K562 (cell line): ENCODE results near the gene MPI. TPM values are rescaled to one million over a fixed set of nuclear protein-coding genes. Genes with fewer than 3 reads are reported as not detected.
A peak's percentile ranks its signal among the peaks of the same experiment; 100 is the strongest.

Experiments
- DACH1 ChIP-seq: fragments of 450-650 bp; IDR thresholded peaks from 2 replicates; pipeline ENCODE4 v1.6.1; 2018; ENCODE audit not compliant: partially characterized antibody
- IFI16 ChIP-seq: fragments of 250-450 bp; sonication (Bioruptor Pico); IDR thresholded peaks from 2 replicates; pipeline ENCODE4 v2.1.2; 2022; ENCODE audit warnings: mild to moderate bottlenecking, inconsistent platforms
- MAZ ChIP-seq, 2 experiments: fragments of 450-650 bp in 1 of 2; sonication (generic) in 1 of 2; formaldehyde crosslinking; IDR thresholded peaks in 1 of 2; conservative IDR thresholded peaks in 1 of 2; 2 replicates each; pipeline versions ENCODE4 v1.4.0 to v1.5.0; 2020; ENCODE audit warnings: mild to moderate bottlenecking in 1 of 2, missing genetic modification reagents in 1 of 2
- ZNF561 ChIP-seq: fragments of 450-650 bp; formaldehyde crosslinking; conservative IDR thresholded peaks from 2 replicates; pipeline ENCODE4 v1.4.0; 2020; ENCODE audit warnings: mild to moderate bottlenecking, moderate library complexity
- polyA plus RNA-seq, 8 experiments: library from polyadenylated mRNA; depleted of rRNA in 4 of 8; stranded (reverse) in 5 of 8; unstranded in 3 of 8; fragments of >200 nt; fragmentation: Nextera tagmentation in 2 of 8; fragmentation: Illumina TruSeq in 1 of 8; extraction: Ambion mirVana in 2 of 8; extraction: Trizol in 1 of 8; gene quantifications; 2 replicates each; pipeline versions ENCODE4 v1.2.1 to v1.2.3, GENCODE V29; 2011 to 2014; ENCODE audit warnings: inconsistent platforms in 1 of 8, missing spikeins in 1 of 8
- total RNA-seq, 7 experiments: library from RNA; depleted of rRNA in 6 of 7; stranded (reverse); fragments of >200 nt in 6 of 7; fragmentation: Illumina TruSeq in 2 of 7; extraction: Trizol in 2 of 7; gene quantifications; 2 replicates each; pipeline versions ENCODE4 v1.2.1 to v1.2.3, GENCODE V29; 2011 to 2021; ENCODE audit warnings: low replicate concordance in 1 of 7
- TF ChIP-seq, protein P1 (sequence below): sonication (generic); formaldehyde crosslinking; IDR thresholded peaks from 2 replicates; pipeline ENCODE4 v1.8.1; 2023; ENCODE audit warnings: mild to moderate bottlenecking, missing genetic modification reagents
- TF ChIP-seq, protein P2 (sequence below), 2 experiments: IDR thresholded peaks; 2 replicates each; pipeline ENCODE4 v1.6.1; 2012; ENCODE audit warnings: improper control_type of control experiment in 2 of 2, low read depth in 2 of 2, low read length in 2 of 2, borderline replicate concordance in 1 of 2
- TF ChIP-seq, protein P3 (sequence below): fragments of 450-650 bp; IDR thresholded peaks from 2 replicates; pipeline ENCODE4 v1.6.1; 2016; ENCODE audit warnings: low read depth
- TF ChIP-seq, protein P4 (sequence below), 3 experiments: IDR thresholded peaks in 2 of 3; conservative IDR thresholded peaks in 1 of 3; 2 replicates each; pipeline ENCODE4 v1.5.1; 2011 to 2012; ENCODE audit warnings: low read length in 3 of 3, mild to moderate bottlenecking in 3 of 3, control low read depth in 2 of 3, improper control_type of control experiment in 1 of 3, inconsistent platforms in 1 of 3, low read depth in 1 of 3, mixed read lengths in 1 of 3, moderate library complexity in 1 of 3; ENCODE audit not compliant: insufficient read depth in 2 of 3
- TF ChIP-seq, protein P5 (sequence below): fragments of 250-450 bp; sonication (Bioruptor Pico); IDR thresholded peaks from 2 replicates; pipeline ENCODE4 v1.9.0; 2021; ENCODE audit warnings: mild to moderate bottlenecking

MPI gene
- total and polyA plus RNA-seq, 9 of the 15 experiments (the other 6 are each of a cell fraction or from before 2014, with no cell fraction given) = 30.7 to 105 (median 40.5) TPM

DNA sequence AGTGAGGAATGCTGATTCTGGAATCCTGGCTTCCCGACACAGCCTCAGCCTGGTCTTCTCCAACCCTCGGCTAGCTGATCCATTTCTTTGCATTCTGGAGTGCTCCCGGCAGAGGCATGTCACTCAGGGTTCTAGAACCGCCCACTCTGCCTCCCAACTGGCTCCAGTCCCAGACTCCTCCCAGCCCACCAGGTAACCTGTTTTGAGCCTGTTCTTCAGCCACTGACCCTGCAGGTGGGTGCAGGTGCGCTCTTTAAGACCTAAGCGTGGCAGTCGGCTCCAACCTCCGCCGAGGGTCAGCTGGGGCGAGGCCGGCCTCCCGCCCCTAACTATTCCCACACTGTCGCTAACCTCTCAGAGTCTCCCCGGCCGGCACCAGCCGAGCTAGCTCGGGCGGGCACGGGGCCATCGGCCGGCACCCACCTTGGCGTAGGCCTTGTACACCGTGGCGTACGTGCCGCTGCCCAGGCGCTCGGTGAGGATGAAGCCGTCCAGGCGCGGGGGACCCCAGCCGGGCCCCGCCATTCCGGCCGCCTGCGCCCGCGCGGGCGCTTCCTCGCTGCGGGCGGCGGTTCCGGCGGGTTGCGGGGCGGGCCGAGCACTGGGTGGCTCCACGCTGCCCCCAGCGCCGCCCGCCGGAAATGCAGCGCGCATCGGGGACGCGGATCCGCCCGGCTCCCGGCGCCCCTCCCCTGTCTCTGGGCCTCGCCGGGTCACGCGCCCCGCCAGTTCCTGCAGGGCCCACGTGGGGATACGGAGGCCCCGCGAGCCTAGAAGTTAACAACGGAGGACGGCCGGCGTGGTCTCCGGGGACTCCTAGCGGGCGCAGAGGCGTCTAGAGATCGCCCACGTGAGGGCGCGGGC, 47.0 kb upstream of the MPI start, which contains the start of gene ULK3 (continued):
- TF ChIP-seq DACH1 (no peak), IFI16 (no peak), ZNF561 (CRISPR knock-in tag) (no peak), MAZ (CRISPR knock-in tag; conservative IDR thresholded peaks at IDR 0.05 in 1 of 2, IDR thresholded peaks at IDR 0.05 in 1 of 2) (peak; percentile 92 to 96)
- TF ChIP-seq, protein P1, sequence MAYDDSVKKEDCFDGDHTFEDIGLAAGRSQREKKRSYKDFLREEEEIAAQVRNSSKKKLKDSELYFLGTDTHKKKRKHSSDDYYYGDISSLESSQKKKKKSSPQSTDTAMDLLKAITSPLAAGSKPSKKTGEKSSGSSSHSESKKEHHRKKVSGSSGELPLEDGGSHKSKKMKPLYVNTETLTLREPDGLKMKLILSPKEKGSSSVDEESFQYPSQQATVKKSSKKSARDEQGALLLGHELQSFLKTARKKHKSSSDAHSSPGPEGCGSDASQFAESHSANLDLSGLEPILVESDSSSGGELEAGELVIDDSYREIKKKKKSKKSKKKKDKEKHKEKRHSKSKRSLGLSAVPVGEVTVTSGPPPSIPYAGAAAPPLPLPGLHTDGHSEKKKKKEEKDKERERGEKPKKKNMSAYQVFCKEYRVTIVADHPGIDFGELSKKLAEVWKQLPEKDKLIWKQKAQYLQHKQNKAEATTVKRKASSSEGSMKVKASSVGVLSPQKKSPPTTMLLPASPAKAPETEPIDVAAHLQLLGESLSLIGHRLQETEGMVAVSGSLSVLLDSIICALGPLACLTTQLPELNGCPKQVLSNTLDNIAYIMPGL (CRISPR knock-in tag) = peak; percentile 86
- TF ChIP-seq, protein P2, sequence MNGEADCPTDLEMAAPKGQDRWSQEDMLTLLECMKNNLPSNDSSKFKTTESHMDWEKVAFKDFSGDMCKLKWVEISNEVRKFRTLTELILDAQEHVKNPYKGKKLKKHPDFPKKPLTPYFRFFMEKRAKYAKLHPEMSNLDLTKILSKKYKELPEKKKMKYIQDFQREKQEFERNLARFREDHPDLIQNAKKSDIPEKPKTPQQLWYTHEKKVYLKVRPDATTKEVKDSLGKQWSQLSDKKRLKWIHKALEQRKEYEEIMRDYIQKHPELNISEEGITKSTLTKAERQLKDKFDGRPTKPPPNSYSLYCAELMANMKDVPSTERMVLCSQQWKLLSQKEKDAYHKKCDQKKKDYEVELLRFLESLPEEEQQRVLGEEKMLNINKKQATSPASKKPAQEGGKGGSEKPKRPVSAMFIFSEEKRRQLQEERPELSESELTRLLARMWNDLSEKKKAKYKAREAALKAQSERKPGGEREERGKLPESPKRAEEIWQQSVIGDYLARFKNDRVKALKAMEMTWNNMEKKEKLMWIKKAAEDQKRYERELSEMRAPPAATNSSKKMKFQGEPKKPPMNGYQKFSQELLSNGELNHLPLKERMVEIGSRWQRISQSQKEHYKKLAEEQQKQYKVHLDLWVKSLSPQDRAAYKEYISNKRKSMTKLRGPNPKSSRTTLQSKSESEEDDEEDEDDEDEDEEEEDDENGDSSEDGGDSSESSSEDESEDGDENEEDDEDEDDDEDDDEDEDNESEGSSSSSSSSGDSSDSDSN (IDR thresholded peaks at IDR 0.05; ENCODE audit: borderline replicate concordance in 1 of 2, low read depth in 2 of 2, low read length in 2 of 2) = peak; percentile 46 to 50; a peak in 2 of 4 replicates
- TF ChIP-seq, protein P3, sequence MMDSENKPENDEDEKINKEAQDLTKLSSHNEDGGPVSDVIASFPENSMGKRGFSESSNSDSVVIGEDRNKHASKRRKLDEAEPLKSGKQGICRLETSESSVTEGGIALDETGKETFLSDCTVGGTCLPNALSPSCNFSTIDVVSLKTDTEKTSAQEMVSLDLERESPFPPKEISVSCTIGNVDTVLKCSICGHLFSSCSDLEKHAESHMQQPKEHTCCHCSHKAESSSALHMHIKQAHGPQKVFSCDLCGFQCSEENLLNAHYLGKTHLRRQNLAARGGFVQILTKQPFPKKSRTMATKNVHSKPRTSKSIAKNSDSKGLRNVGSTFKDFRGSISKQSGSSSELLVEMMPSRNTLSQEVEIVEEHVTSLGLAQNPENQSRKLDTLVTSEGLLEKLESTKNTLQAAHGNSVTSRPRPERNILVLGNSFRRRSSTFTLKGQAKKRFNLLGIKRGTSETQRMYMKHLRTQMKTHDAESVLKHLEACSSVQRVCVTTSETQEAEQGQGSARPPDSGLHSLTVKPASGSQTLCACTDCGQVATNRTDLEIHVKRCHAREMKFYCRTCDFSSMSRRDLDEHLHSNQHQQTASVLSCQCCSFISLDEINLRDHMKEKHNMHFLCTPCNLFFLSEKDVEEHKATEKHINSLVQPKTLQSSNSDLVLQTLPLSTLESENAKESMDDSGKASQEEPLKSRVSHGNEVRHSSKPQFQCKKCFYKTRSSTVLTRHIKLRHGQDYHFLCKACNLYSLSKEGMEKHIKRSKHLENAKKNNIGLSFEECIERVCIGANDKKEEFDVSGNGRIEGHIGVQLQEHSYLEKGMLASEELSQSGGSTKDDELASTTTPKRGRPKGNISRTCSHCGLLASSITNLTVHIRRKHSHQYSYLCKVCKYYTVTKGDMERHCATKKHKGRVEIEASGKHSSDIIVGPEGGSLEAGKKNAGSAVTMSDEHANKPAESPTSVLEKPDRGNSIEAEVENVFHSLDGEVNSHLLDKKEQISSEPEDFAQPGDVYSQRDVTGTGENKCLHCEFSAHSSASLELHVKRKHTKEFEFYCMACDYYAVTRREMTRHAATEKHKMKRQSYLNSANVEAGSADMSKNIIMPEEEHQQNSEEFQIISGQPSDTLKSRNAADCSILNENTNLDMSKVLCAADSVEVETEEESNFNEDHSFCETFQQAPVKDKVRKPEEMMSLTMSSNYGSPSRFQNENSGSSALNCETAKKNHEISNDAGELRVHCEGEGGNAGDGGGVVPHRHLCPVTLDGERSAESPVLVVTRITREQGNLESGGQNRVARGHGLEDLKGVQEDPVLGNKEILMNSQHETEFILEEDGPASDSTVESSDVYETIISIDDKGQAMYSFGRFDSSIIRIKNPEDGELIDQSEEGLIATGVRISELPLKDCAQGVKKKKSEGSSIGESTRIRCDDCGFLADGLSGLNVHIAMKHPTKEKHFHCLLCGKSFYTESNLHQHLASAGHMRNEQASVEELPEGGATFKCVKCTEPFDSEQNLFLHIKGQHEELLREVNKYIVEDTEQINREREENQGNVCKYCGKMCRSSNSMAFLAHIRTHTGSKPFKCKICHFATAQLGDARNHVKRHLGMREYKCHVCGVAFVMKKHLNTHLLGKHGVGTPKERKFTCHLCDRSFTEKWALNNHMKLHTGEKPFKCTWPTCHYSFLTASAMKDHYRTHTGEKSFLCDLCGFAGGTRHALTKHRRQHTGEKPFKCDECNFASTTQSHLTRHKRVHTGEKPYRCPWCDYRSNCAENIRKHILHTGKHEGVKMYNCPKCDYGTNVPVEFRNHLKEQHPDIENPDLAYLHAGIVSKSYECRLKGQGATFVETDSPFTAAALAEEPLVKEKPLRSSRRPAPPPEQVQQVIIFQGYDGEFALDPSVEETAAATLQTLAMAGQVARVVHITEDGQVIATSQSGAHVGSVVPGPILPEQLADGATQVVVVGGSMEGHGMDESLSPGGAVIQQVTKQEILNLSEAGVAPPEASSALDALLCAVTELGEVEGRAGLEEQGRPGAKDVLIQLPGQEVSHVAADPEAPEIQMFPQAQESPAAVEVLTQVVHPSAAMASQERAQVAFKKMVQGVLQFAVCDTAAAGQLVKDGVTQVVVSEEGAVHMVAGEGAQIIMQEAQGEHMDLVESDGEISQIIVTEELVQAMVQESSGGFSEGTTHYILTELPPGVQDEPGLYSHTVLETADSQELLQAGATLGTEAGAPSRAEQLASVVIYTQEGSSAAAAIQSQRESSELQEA = no peak
- TF ChIP-seq, protein P4, sequence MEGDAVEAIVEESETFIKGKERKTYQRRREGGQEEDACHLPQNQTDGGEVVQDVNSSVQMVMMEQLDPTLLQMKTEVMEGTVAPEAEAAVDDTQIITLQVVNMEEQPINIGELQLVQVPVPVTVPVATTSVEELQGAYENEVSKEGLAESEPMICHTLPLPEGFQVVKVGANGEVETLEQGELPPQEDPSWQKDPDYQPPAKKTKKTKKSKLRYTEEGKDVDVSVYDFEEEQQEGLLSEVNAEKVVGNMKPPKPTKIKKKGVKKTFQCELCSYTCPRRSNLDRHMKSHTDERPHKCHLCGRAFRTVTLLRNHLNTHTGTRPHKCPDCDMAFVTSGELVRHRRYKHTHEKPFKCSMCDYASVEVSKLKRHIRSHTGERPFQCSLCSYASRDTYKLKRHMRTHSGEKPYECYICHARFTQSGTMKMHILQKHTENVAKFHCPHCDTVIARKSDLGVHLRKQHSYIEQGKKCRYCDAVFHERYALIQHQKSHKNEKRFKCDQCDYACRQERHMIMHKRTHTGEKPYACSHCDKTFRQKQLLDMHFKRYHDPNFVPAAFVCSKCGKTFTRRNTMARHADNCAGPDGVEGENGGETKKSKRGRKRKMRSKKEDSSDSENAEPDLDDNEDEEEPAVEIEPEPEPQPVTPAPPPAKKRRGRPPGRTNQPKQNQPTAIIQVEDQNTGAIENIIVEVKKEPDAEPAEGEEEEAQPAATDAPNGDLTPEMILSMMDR (IDR thresholded peaks at IDR 0.05 in 2 of 3, conservative IDR thresholded peaks at IDR 0.05 in 1 of 3; ENCODE audit: insufficient read depth in 2 of 3, low read depth in 1 of 3, low read length in 3 of 3) = peak; percentile 67 to 85 (median 78)
- TF ChIP-seq, protein P5, sequence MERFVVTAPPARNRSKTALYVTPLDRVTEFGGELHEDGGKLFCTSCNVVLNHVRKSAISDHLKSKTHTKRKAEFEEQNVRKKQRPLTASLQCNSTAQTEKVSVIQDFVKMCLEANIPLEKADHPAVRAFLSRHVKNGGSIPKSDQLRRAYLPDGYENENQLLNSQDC (CRISPR knock-in tag) = no peak
